Kidney tubule cell (primary cell): ENCODE results near the gene ADAMTSL3.

Experiments
- DNase-seq: peaks from one replicate; pipeline ENCODE4 v3.0.0-alpha.2; 2018; ENCODE audit warnings: low spot score

ADAMTSL3 gene

GRCh38 chr15:83654379-83655236 lies 685 bp downstream of the ADAMTSL3 start:
- DNase-seq = peak; percentile 66

GRCh38 chr15:83655237-83655616 lies 1.3 kb downstream of the ADAMTSL3 start:
- no peak for DNase-seq

DNA sequence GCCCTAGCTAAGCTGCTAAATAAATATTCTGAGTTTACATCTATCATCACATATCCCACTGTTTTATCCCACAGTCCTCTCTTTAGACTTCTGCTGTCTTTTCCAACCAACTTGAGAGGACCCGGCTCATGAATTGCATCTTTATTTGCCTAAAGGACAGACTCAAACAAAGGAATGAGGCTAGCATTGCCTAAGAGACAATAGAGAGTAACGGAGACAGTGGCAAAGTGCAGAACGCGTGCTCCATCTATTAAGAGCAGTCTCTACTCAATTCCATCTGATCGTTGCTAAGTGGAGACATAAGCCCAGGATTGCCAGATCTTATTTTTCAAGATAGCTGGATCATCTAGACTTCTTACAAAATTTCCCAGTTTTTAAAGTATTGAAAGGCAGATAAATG lies 2.3 kb downstream of the ADAMTSL3 start:
- DNase-seq = no peak

DNA sequence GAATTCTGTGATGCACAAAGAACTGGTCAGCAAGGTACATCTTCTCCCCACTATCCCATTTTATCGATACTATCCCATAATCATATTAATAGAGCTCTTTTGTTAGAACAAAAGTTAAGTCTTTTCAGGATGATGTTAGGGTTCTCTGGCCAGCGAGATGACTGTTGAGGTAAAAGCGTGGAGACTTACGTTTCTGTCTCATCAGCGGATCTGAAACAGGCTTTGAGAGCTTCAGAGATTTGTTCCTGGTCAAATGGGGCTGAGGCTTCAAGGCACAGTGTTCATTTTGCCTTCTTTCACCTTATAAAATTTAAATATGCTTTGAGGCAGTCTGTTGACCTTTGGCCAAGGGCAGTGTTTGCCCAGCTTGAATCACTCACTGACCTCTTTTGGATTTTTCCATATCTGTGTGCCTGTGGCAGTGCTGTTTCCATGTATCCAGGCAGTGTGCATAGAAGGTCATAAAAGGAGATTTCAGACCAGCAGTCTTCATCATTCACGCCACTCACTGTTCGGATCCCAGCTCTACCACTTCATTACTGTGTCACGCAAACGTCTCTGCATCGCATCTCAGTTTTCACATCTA lies 3.1 kb downstream of the ADAMTSL3 start:
- no peak for DNase-seq

DNA sequence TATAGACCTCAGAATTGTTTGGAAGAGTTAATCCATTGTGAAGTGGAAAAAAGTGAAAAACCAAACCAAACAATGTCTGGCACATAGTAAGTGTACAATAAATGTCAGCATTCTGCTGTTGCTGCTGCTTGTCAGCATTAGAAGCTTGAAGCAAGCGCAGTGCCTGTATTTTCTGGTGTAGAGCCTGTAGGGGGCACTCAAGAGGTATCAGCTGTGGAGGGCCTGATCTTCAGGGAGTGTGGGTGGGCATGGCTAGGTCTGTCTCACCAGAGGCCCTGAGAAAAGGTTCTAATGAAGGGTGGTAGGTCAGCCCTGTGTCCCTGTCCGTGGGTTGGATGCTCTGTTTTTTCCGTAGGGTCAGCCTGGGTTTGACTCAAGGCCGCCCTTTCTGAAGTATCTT lies 3.6 kb downstream of the ADAMTSL3 start:
- peak; percentile 32 for DNase-seq

DNA sequence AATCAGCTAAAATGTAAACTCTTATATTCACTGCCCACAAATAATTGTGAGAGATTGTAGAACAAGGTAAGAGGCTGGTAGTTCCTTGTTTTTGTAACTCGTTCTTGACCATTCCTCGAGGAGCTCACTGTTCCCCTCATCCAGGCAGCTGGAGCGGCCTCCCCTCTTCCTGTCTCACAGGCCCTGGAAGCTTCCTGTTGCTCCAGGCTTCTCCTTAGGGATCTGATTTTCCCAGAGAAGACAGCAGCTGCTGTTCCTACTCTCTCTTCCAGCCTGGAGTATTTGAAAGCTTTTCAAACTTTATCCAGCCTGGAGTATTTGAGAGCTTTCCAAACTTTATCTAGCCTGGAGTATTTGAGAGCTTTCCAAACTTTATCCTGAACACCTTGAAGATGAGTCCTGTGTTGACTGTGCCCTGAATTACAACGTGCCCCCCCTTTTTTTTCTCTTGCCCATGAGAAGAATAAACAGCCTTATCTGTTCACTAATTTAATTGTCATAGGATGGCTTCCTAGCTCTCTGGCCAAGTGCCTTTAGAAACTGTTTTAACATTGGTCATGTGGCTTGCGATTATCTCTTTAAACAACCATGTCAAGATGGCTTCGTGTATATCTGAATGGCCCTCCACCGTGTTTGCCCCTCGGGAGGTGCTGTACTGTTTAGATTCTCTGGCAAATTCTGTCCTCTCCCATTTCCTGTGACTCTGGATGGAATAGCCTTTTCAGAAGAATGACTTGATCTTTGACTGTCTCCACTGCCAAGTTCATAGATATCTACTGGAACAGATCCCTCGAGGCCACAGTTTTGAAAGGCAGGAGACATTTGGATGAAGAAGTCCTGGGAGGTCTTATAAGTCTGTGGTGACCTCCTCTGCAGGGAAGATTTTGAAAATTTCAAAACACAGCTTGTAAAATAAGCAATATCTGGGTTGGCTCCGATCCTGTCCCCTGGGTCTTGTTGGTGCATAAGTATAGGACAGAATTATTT lies 4.8 kb downstream of the ADAMTSL3 start:
- no peak for DNase-seq

DNA sequence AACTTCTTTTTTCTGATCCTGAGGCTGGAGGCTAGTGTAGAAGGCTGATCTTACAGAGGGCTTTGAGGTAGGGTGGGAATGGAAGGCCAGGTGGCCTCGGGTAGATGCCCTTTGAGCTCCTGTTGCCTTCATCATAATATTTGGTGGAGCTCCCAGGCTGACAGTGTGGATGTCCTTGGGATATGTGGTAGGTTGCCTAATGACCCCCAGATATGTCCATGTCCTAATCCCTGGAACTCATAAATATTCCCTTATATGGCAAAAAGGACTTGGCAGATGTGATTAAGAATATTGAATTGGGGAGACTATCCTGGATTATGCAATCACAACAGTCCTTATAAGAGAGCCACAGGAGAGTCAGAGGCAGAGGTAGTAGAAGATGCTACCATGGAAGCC lies 5.5 kb downstream of the ADAMTSL3 start:
- no peak for DNase-seq

- DNase-seq = no peak
These were observed 11.6 kb downstream of the ADAMTSL3 start for GRCh38 chr15:83665480-83665879.

DNA sequence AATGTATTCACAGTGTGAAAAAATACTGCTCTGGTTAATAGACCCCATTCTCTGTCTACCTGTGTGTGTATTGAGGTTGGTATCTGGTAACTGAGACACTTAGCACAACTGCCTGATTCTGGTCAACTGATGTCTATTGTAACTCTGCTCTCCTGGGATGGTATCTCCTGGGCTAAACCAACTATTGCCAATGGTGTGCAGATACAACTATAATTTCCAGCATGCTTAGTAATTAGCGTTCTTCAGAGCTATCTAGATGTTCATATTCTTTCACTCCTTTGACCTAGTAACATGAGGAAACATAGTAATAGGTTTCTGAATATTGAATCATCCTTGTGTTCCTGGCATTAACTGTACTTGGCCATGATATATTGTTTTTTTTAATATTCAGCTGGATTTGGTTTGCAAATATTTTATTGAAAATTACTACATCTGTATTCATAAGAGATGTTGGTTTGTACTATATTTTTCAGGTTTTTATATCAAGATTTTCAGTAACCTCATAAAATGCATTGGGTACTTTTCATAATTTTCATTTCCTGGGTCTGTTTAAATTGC lies 16.8 kb downstream of the ADAMTSL3 start:
- DNase-seq = no peak

DNA sequence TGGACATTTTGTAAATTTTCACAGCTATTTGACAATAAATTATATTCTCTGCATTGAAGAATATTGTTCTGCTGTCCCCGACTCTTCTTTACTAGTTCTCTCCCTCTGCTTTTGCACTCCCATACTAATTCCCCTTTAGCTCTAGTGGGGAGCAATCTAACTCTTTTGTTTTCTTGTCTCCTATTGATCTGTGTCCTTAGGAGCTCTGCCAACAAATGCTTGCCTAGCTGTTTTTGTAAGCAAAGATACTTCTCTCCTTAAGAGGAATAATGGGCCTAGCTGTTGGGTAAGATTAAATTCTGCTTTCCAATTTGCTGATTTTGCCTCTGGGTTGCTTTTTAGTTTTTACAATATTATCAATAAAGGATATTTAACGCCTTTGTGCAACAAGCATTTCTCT lies 17.7 kb downstream of the ADAMTSL3 start:
- DNase-seq = no peak

DNA sequence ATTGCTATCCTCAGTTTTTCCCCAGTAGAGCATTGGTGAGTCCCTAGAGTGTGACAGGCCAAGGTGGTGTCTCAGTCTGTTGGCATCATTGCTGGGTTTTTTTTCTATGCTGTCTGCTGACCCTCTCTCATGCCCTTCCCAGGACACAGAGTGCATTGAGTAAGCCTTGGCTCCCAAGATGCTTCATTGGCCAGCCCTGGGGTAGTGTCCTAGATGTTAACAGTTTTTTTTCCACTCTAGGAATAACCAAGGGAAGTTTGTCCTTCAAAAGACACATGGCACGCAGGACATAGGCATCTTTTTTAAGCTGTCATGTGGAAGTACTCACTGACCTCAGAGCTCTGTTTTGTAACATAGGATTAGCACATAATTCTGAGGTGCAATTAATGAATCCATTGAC lies 19.5 kb downstream of the ADAMTSL3 start:
- DNase-seq = no peak

DNA sequence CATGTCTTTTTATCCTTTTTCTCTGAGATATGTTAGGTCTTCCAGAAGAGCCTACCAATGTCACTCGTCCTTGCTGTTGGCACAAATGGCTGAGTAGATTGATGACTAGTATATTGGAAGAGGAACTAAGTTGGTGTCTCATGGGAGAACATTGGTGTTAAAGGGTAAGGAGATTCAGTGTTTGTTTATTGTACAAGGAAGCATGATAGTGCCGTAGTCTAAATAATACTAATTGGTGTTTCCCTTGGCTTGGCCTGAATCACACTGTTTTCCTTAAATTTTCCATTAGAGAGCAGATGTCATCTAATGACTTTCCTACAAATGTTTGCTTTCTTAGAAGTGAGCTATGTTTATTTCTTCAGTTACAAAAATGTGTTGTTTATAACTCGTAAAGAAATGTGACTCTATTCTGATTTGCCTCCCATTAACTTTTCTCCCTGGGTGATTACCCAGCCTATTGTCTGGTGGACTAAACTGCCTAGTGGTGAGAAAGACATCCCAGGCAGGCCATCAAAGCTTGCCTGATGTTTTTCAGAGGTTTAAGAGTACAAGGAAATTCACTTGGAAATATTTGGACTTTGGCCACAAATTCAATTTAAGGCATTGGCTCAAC lies 28.7 kb downstream of the ADAMTSL3 start:
- DNase-seq = no peak

DNA sequence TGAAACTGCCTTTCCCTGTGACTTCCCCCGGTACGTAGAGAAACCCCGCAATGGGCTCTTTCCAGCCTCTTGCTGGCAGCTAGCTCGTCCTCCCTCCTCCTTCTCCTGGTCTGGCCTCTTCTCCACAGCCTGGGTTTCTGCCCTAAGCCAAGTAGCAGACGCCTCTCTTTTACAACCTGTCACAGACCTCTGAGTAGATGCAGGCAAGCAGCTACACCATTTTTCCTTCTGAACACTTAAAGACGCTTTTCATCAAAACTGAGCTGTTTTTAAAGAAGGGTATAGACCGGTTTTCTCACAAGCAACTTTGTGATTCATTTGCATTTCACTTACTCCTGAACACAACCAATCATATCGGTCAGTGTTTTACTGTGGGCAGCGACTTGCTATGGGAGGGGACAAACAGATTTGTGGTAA lies 32.0 kb downstream of the ADAMTSL3 start:
- no peak for DNase-seq

DNA sequence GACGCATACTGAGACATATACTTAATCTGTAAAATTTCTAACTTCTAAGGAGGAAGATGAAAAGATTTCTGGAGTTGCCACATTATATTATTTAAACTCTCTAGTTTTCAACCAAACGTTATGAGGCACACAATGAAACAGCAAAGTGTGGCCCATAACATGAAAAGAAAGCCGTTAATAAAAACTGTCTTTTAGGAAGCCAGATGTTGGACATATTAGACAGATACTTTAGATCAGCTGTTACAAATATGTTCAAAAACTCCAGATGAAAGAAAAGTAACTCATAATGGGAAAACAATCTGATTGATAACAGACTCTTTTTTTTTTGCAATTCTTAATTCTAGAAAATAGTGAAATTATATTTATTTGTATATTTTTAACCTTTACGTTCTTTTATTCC lies 34.3 kb downstream of the ADAMTSL3 start:
- DNase-seq = no peak

- DNase-seq = no peak
These were observed 36.8 kb downstream of the ADAMTSL3 start for GRCh38 chr15:83690676-83691075.

DNA sequence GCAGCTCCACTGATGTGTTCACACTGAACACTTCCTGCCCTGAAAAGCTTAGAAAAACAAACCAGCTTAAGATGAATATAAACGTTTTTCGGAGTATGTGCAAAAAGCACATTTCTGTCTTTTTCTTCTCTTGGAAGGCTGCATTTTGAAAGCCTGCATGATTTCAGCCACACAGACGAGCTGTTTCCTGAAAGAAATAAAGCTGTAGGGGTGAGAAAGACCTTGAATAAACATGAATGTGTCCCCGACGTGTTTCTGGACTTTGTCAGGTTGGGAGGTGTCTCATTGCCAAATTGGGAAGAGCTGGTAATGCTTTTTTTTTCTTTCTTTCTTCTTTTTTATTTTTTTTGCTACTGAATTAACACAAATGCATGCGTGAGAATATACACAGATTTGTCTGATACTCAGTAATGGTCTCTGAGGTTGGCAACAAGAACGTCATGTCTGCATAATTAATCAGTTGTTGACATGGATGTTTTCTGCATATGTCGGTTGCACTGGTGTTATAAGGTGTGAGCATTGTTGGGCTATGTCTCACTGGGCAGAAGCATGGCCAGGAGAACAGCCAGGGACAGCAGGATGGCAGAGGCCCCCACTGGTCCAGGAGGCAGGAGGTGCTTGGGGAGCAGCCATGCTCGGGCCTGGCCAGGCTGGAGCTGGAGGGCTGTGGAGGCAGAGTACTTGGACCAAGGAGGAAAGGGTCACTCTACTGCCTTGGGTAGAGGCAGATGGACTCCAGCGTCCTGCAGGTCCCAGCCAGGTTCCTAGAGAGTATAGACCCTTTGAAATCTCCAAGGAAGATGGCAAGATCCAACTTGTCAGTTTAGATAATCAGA lies 39.0 kb downstream of the ADAMTSL3 start:
- peak; percentile 16 for DNase-seq

- peak; percentile 81 for DNase-seq
These were observed 40.1 kb downstream of the ADAMTSL3 start for GRCh38 chr15:83694015-83694414.

DNA sequence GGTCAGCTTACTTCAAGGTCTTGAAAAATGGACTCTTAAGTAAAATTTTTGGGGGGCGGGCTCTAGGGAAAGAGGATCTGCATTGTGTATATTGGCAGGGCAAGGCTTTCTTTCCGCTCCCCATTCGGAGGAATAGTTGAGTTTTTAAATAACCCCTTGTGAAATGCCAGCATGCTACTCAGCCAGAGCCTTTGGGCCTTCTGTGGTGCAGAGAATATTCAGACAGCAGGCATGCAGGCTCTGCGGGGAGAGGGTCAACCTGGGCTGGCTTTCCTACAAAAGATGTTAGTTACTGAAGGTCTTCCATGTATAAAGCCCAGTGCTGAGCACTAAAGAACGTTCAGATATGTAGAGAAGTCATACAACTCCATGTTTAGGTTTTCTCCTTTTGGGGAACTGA lies 40.6 kb downstream of the ADAMTSL3 start:
- peak; percentile 20 for DNase-seq

DNA sequence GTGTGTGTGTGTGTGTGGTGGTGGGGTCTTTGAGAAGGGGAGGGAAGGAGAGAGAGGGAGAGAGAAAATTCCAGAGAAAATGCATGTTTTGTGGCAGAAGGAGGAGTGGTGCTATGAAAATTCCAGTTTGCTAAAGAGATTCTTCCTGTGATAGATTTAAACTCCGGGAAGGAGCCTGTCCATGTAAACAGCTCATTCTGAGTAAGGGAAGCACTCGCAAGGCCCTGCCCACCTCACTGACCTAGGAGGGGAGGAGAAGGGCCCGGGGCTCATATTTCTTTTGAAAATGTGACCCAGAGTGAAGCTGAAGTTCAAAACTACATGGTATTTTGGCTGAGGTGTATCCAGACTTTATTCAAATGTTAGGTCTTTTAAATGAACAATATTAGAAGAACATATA lies 41.3 kb downstream of the ADAMTSL3 start:
- DNase-seq = peak; percentile 65

- peak; percentile 43 for DNase-seq
These were observed 42.0 kb downstream of the ADAMTSL3 start for GRCh38 chr15:83695901-83696425.

- DNase-seq = peak; percentile 97
These were observed 43.8 kb downstream of the ADAMTSL3 start for GRCh38 chr15:83697716-83698115.
